ENCODE results near the gene LRPAP1. TPM values are rescaled to one million over a fixed set of nuclear protein-coding genes. Genes with fewer than 3 reads are reported as not detected.
"Not testable (repeated sequence)": the region's sequence is repeated elsewhere in the genome, so short reads cannot be mapped to it uniquely, and the experiment has no call there.

LRPAP1 gene
- total RNA-seq, 1 experiment from 2014 or later = 257 TPM

DNA sequence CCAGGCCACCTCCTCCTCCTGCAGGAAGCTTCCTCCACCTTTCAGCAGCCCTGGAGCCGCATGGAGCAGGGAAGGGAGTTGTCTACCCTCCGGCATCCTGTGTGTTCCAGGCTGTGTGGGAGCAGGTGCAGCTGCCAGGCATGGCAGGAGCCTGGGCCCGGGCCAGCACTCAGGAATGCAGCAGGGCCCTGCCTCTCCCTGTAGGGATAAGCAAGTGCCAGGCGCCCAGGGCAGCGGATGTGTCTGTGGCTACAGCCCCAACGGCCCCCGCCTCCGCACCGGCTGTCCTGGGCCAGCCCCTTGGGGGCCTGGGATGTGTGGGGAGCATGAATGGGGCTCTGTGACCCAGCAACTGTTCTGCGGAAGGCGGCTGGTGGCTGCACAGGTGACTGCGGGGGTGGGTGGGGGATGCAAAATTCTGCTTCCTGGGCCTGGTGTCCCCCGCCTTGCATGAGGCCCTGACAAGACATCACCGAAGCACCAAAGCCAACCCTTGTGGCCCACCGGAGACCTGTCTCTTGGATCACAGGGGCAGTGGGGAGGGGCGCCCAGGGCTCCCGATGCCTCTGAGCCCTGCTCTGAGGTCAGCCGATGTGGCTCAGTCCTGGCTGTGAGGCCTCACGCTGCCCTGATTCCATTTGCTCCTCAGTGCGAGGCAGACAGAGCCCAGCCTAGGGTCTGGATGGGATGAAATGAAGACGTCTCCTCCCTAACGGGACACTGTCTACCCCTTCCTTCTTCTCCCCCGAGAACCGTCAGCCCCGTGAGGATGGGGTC lies 70.5 kb downstream of the LRPAP1 start:
- peak; percentile 71 for DNase-seq (ENCODE audit: low spot score)

DNA sequence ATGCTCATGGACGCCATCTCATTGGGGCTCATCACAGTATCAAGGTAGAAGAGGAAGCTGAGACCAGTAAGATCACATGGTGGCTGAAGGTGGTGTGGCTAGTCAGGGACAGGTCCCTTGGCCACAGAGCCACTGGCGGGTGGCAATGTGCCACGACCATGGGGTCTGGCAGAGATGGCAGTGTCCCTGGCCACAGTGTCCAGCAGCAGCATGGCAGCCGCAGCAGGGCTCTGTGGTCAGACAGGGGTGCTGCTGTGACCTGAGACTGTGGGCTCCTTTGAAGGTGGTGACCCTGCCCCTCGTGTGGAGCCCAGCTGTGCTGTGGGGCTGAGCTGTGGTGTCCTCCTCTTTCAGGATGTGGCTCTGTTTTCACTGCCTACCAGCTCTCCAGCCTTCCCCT lies 71.3 kb downstream of the LRPAP1 start:
- no peak for DNase-seq (ENCODE audit: low spot score)

DNA sequence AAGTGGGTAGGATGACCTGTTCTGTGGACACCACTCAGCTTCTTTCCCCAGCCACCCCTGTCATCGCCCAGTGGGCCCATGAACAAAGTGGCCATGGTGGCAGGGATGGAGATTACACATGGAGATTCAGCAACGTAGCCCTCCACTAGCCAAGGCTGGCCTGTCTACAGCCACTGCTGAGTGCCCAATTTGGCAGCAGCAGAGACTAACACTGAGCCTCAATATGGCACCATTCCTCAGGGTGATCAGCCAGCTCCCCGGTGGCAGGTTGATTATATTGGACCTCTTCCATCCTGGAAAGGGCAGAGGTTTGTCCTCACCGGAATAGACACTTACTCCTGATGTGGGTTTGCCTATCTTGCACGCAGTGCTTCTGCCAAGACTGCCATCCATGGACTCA lies 73.1 kb downstream of the LRPAP1 start:
- DNase-seq (ENCODE audit: low spot score) = not testable (repeated sequence)

DNA sequence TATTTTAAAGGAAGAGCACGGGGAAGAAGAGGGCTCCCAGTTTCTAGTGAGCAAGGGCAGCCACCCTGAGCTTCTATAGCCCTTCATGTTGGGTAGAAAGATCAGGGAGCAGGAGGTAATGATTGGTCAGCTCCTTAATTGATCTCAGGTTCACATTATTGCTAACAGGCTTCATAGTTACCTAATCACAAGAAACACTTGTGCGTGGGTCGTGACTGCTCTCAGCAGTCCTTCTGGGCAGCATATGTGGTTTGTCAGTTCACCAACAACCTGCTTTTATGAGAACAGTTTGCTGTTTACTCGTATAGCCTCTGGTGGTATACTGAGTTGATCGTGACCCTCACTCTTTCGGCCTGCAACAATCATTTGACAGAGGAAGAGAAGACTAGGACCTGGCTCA lies 73.9 kb downstream of the LRPAP1 start:
- DNase-seq (ENCODE audit: low spot score) = no peak

DNA sequence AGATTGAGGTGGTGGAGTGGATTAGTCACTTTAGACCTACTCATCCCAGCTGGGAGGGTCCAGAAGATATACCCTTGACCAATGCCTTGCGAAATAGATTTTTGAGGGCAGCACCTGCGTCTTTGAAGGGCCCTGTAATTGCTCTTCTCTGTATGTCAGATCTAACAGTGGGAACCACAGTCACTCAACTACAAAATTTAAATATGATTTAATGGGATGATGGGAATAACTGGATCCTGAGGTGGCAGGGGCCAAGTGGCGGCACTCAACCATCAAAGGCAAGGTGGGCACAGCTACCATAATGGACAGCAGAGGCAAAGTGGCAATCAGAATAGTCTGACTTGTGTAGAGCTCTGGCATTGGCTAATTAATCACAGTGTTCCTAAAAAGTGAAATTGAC lies 76.6 kb downstream of the LRPAP1 start:
- not testable (repeated sequence) for DNase-seq (ENCODE audit: low spot score)

Other genes starting within 250 kb of the LRPAP1 start
- gene RGS12, start 239.4 kb downstream of the LRPAP1 start, total RNA-seq (2014; rRNA removed; shearing (Covaris generic)) = 13.6 and 16.6 TPM in 2 replicates
- 0.10 and 0.39 TPM in 2 replicates for gene HGFAC, start 90.5 kb downstream of the LRPAP1 start, total RNA-seq (2014; rRNA removed; shearing (Covaris generic))
- gene DOK7, start 69.1 kb downstream of the LRPAP1 start, total RNA-seq (2014; rRNA removed; shearing (Covaris generic)) = 0.04 and 0.58 TPM in 2 replicates
- gene ADRA2C, start 234.0 kb upstream of the LRPAP1 start, total RNA-seq (2014; rRNA removed; shearing (Covaris generic)) = 1.7 TPM in 2 replicates